Hindlimb muscle (tissue), 1 donor: Measurements from ENCODE around the gene TRIOBP. TPM values are rescaled to one million over a fixed set of nuclear protein-coding genes. Genes with fewer than 3 reads are reported as not detected.

Experiments used
- DNase-seq: peaks from one replicate; pipeline ENCODE4 v3.0.0-alpha.2; 2013
- polyA plus RNA-seq: library from polyadenylated mRNA; unstranded; fragments of 120-200 nt; gene quantifications from one replicate; pipeline ENCODE4 v1.2.1, GENCODE V29; 2013; ENCODE audit not compliant: insufficient read length

TRIOBP gene
- polyA plus RNA-seq, 1 donor = 52.7 TPM

- DNase-seq = no peak
Observed at GRCh38 chr22:37732699-37733607, 36.1 kb downstream of the TRIOBP start.

DNA sequence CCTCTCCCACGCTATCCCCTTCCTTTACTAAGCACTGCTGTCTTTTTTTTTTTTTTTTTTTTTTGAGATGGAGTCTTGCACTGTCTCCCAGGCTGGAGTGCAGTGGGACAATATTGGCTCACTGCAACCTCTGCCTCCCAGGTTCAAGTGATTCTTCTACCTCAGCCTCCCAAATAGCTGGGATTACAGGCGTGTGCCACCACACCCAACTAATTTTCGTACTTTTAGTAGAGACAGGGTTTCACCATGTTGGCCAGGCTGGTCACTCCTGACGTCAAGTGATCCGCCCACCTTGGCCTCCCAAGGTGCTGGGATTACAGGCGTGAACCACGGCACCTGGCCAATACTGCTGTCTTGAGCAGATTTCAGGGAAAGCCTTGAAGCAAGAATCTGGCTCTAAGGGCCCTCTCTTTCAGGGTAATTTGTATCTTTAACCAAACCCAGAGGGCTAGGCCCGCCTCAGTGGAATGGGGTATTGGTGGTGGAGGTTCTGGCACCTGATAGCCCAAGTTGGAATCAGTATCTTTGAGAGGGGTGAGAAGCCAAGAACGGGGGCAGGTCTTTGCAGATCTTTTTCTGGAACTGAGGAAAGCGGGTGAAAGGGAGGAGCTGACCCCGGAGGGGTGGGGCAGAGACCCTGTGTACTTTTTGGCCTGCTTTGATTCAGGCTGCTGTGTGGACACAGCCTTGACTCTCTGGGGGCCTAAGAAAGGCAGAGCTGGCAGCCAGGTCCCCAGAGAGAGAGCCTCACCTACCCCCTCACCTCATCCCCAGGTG lies 37.0 kb downstream of the TRIOBP start:
- no peak for DNase-seq

GRCh38 chr22:37734402-37734700 lies 37.5 kb downstream of the TRIOBP start:
- no peak for DNase-seq

GRCh38 chr22:37734964-37735451 lies 38.2 kb downstream of the TRIOBP start:
- no peak for DNase-seq

- DNase-seq = peak; percentile 76
Observed at GRCh38 chr22:37739035-37739434, 42.2 kb downstream of the TRIOBP start.

DNA sequence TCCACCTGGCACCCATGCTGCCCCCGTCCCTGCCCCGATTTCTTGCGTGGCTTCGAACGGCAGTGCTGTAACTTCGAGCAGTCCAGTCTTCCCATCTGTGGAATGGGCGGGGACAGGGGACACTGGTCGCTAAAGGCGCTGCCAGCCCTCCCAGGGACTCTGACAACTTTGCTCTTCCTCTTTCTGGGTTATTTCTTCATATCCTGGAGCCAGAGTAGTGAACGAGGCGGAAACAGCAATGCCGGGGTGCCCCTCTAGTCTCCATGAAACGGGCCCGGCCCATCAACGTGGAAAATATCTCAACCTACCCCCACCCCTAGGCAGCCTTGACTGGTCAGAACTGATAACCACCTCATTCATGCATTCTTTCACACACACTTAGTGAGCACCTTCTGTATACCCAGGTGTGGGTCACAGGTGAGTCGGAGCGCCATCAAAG lies 42.8 kb downstream of the TRIOBP start:
- no peak for DNase-seq

GRCh38 chr22:37740455-37741311 lies 43.8 kb downstream of the TRIOBP start:
- DNase-seq = no peak

DNA sequence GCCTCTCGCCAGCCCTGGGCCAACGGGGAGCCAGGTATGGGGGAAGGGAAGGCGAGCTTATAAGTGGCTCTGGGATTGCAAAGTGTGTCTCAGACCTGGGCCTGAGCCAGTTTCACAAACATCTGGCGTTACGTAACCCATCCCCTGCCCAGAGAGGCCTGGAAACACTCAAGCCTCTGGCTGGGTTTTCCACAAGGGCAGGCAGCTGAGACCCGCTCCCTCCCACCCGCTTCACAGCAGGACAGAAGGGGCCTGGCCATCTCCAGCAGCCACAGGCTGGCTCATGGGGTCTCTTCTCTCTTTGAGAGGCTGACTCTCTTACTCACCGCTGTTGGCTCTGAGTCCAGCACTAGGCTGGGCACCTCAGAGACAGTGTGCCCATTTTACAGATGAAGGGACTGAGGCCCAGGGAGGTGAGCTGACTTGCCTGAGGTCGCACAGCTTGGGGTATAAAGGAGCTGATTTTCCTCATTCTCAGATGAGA lies 44.5 kb downstream of the TRIOBP start:
- DNase-seq = peak; percentile 95

DNA sequence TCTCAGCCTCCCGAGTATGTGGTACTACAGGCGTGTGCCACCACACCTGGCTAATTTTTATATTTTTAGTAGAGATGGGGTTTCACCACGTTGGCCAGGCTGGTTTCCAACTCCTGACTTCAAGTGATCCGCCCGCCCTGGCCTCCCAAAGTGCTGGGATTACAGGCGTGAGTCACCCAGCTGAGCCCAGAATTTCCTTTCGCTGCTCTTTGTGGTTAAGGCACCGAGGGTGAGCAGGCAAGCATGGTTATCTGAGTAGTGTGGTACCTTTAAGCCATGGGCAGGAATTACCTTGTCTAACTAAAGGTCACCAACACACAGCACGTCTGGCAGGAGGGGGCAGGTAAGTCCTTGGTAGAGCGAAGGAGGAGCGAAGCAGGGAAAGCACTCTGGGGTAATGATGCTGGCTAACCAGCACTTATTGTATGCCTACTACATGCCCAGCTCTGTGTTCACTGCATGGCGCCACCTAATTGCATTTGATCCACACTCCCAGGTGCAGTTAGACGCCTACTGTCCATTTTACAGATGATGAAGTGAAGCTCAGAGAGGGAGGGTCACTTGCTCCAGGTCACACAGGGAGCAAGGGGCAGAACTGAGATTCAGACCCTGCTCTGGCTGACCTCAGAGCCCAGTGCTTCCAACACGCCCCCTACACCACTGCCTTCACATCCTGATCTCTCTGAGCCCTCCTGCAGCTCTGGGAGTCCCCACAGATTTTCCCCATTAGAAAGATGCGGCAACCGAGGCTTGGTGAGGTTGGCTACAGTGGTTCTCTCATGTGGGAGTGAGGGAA lies 45.7 kb downstream of the TRIOBP start:
- DNase-seq = no peak

DNA sequence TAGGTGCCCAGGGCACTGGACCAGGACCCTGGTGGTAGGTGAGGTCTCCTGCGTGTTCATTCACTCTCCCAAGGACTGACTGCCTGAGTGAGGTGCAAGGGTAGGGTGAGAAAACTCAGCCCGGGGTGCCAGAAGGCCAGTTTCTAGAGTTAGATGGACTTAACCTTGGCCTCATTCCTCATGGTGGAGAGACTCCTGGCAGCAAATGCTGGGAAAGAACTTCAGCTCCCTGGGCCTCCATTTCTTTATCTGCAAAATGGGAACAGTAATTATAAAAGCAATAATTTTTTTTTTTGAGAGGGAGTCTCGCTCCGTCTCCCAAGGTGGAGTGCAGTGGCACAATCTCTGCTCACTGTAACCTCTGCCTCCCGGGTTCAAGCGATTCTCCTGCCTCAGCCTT lies 47.7 kb downstream of the TRIOBP start:
- no peak for DNase-seq

GRCh38 chr22:37745548-37746365 lies 48.9 kb downstream of the TRIOBP start:
- DNase-seq = peak; percentile 86

- no peak for DNase-seq
Observed at GRCh38 chr22:37746366-37747079, 49.7 kb downstream of the TRIOBP start.

DNA sequence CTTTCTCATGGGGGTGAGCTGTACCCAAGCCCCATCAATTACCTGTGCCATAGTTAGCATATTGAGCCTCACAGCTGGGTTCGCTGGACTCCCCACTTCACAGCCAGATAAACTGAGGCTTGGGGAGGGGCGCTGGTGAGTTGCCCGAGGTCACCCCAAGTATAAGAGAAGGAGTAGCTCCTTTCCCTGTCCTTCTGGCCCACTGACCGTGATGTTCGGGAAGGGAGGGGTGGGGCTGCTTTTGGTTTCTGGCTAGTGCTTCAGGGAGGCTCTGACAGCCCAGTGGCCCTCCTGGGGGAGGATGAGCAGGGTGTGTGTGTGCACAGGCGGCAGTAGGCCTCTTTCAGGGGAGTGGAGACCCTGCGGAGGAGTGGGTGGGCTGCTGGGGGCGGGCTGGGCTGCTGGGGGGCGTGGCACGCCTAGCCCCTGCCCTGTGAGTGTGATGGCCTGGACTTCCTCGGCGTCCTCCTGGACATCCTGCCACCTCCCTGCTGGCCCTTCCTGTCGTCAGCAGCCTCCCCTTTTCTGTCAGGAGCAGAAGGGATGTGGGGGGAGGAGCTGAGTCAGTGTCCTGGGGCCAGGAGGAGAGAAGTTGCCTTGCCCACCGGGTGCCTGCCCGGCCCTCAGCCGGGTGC lies 50.3 kb downstream of the TRIOBP start:
- no peak for DNase-seq

DNA sequence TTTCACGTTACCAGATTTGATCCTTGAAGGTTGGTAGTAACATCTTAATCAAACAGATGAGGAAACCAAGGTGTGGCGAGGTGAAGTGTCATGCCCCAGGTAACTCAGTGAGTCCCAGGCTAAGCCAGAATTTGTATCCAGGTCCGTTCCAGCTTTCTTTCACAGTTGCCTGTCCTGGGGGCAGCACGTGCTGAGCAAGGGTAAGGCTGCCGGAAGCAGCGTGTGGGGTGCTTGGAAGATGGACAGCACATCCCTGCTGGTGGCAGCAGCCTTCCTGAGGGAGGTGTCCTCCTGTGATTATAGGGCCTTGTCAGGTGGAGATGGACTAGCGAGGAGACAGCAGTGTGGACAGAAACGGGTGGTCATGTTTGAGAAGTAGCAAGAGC lies 50.9 kb downstream of the TRIOBP start:
- no peak for DNase-seq

- no peak for DNase-seq
Observed at GRCh38 chr22:37748659-37749058, 51.8 kb downstream of the TRIOBP start.

DNA sequence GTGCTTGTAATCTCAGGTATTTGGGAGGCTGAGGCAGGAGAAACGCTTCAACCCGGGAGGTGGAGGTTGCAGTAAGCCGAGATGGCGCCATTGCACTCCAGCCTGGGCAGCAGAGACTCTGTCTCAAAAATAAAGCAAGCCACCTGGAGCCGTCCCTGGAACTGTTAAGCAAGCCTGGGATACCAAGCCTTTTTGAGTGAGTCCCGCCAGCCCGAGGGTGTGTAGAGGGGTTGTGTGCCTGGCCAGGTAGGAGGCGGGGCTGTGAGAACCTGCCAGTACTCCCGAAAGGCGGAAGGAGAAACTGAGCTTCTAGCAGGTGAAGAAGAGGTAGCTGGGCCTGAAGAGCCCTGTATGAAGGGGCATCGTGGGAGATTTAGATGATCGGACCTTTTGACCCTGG lies 52.4 kb downstream of the TRIOBP start:
- no peak for DNase-seq

DNA sequence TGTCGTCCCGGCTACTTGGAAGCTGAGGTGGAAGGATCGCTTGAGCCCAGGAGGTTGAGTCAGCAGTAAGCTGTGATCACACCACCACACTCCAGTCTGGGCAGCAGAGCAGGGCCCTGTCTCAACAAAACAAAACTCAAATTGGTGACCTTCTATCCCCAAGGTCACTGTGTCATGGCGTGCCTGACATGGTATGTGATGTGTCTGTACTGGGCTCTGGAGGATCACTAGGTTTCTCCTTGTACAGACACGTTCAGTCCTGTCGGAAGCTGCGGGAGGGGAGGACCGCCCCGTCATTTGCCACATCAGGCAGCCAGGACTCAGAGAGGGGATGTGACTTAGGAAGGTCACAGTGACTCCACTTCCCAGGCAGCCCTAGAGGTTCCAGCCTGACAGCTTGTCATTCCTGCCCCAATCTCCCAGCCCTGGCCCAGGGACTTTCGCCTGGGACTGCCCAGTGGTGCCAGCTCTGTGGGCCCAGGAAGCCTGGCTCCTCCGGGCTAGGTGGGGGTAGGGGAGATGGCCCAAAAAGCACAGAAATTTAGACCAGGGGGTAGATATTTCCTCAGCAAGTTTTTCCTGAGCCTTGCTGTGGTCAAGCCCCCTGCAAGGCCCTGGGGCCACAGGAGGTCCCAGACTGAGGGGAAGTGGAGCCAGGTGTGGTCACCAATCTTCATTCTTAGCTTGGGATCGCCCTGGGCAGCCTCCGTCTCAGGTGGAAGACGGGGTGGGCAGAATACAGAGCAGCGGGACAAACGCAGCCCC lies 53.2 kb downstream of the TRIOBP start:
- no peak for DNase-seq

DNA sequence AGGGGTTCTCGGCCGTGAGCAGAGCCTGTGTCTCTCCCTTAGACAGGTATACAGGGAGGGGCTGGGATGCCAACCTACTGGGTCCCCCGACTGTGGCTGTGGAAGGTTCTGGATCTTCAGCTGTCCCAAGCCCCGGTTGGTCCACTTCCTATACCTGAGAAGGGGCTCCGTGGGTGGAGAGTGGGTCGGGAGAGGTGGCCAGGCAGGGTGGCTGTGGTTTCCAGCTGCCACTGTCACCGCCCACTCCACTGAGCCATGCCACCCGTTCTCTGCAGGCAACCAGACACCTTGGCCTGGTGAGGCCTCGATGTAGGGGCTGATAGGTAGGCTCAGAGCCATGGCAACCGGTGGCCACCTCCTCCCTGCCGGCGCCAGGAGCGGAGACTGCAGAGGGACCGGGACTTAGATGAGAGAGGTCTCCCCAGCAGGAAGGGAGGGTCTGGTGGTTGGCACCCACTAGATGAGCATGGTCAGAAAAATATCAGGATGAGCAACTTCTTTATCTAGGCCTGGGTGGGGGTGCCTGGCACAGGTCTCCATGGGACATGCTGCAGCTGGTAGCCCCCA lies 53.8 kb downstream of the TRIOBP start:
- DNase-seq = no peak
